HL-60 (cell line): Measurements from ENCODE around the gene SLC35C1.

Experiments
- DNase-seq, 2 experiments: peaks; one replicate each; pipeline ENCODE4 v3.0.0-alpha.2; 2010 to 2020; ENCODE audit warnings: low read depth in 1 of 2, low spot score in 1 of 2
- H3K27ac ChIP-seq: fragments of 250-450 bp; sonication (Bioruptor Pico); replicated peaks from 2 replicates; pipeline ENCODE4 v1.5.1; 2020; ENCODE audit warnings: mild to moderate bottlenecking, moderate library complexity
- H3K27me3 ChIP-seq: fragments of 250-450 bp; sonication (Bioruptor Pico); 2 replicates; pipeline ENCODE4 v1.5.1; 2021; ENCODE audit warnings: mild to moderate bottlenecking, moderate library complexity; ENCODE audit not compliant: insufficient read depth, poor library complexity, severe bottlenecking
- H3K4me3 ChIP-seq: replicated peaks from 2 replicates; pipeline ENCODE4 v1.5.1; 2011; ENCODE audit warnings: mild to moderate bottlenecking, control low read depth, low read length; ENCODE audit not compliant: insufficient read depth
- GABPA ChIP-seq: IDR thresholded peaks from 2 replicates; pipeline ENCODE4 v1.6.1; 2012; ENCODE audit warnings: low read depth
- POLR2AphosphoS5 ChIP-seq: IDR thresholded peaks from 2 replicates; pipeline ENCODE4 v1.6.1; 2012; ENCODE audit warnings: low read depth
- SPI1 ChIP-seq: IDR thresholded peaks from 2 replicates; pipeline ENCODE4 v1.6.1; 2012; ENCODE audit warnings: low read depth, mild to moderate bottlenecking, borderline replicate concordance
- TF ChIP-seq, protein P1 (sequence below): IDR thresholded peaks from 2 replicates; pipeline ENCODE4 v1.6.1; 2012; ENCODE audit warnings: low read depth; ENCODE audit not compliant: insufficient replicate concordance
- TF ChIP-seq, protein P2 (sequence below): IDR thresholded peaks from one replicate; pipeline ENCODE4 v1.5.1; 2011; ENCODE audit warnings: low read length, control low read depth, inconsistent platforms; ENCODE audit not compliant: insufficient read depth

SLC35C1 gene

DNA sequence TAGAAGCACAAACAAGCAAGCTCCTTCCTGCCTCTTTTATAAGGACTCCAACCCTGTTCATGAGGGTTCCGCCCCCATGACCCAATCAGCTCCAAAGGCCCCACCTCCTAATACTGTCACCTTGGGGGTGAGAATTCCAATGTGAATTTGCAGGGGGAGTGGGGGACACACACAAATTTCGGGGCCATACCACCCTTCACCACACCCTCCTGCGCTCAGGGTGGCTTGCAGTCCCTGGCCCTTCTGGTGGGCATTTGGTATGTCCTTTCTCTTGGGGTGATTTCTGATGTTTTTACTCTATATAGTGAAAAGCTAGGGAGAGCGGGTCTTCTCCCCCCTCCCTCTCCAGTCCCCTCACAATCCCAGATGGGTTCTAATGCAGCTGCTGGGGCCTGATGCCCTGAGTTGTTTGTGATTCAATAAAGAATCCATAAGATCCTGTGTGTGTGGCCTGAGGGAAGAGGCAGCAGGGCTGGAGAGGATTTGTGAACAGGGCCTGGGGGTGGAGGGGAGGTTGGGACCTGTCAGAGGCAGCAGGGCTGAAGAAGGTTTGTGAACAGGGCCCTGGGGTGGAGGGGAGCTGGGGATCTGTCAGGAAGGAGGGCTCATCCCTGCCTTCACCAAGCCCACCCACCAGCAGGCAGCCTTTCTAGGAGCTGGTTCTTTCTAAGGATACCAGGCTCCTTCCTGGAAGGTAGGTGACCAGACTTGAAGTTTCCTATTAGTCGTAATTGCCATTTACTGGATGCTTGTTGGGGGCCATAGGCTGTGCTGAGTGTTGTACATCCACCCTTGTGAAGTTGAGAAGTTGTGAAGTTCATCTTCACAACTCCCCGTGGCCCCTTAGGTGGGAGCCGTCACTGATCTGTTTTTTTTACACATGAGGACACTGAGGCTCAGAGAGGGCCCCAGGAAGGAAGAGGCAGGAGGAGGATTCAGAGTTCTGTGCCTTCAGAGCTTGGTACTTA lies 7.9 kb downstream of the SLC35C1 start:
- DNase-seq, result no peak
- H3K27me3 ChIP-seq, result no peaks in the 10 kb centered on the region
- TF ChIP-seq, protein P1, sequence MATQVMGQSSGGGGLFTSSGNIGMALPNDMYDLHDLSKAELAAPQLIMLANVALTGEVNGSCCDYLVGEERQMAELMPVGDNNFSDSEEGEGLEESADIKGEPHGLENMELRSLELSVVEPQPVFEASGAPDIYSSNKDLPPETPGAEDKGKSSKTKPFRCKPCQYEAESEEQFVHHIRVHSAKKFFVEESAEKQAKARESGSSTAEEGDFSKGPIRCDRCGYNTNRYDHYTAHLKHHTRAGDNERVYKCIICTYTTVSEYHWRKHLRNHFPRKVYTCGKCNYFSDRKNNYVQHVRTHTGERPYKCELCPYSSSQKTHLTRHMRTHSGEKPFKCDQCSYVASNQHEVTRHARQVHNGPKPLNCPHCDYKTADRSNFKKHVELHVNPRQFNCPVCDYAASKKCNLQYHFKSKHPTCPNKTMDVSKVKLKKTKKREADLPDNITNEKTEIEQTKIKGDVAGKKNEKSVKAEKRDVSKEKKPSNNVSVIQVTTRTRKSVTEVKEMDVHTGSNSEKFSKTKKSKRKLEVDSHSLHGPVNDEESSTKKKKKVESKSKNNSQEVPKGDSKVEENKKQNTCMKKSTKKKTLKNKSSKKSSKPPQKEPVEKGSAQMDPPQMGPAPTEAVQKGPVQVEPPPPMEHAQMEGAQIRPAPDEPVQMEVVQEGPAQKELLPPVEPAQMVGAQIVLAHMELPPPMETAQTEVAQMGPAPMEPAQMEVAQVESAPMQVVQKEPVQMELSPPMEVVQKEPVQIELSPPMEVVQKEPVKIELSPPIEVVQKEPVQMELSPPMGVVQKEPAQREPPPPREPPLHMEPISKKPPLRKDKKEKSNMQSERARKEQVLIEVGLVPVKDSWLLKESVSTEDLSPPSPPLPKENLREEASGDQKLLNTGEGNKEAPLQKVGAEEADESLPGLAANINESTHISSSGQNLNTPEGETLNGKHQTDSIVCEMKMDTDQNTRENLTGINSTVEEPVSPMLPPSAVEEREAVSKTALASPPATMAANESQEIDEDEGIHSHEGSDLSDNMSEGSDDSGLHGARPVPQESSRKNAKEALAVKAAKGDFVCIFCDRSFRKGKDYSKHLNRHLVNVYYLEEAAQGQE, result no peak
- TF ChIP-seq POLR2AphosphoS5, result 0 out of 2 replicates have a peak, but pooled peaks have one; percentile 22
- TF ChIP-seq GABPA, result no peak
- H3K27ac ChIP-seq, result no peak overlapping the region
- no peak overlapping the region for H3K4me3 ChIP-seq

DNA sequence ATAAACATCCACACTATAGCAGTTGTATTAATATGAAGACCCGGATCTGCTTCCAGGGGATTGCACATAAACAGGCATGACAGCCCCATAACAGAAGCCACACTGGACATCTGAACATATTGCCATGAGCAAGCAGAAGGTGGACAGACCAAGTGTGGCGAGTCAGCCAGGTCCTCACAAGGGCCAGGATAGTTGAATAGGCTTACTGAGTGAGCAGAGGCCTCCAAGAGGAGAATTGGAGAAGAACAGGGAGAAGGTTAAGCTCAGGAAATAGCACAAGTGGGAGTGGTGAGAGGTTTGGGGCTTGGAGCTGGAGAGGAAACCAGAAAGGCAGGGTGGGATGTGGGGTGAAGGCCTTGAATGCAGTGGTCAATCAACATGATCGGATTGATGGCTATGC lies 10.8 kb downstream of the SLC35C1 start:
- Histone ChIP-seq H3K27ac (no peak overlapping the region), H3K27me3 (no peaks in the 10 kb centered on the region), H3K4me3 (no peak overlapping the region)
- TF ChIP-seq GABPA, result no peak
- no peak for TF ChIP-seq POLR2AphosphoS5
- TF ChIP-seq SPI1, result no peak
- TF ChIP-seq, protein P1, result no peak
- TF ChIP-seq, protein P2, sequence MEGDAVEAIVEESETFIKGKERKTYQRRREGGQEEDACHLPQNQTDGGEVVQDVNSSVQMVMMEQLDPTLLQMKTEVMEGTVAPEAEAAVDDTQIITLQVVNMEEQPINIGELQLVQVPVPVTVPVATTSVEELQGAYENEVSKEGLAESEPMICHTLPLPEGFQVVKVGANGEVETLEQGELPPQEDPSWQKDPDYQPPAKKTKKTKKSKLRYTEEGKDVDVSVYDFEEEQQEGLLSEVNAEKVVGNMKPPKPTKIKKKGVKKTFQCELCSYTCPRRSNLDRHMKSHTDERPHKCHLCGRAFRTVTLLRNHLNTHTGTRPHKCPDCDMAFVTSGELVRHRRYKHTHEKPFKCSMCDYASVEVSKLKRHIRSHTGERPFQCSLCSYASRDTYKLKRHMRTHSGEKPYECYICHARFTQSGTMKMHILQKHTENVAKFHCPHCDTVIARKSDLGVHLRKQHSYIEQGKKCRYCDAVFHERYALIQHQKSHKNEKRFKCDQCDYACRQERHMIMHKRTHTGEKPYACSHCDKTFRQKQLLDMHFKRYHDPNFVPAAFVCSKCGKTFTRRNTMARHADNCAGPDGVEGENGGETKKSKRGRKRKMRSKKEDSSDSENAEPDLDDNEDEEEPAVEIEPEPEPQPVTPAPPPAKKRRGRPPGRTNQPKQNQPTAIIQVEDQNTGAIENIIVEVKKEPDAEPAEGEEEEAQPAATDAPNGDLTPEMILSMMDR, result no peak
- no peak for DNase-seq

DNA sequence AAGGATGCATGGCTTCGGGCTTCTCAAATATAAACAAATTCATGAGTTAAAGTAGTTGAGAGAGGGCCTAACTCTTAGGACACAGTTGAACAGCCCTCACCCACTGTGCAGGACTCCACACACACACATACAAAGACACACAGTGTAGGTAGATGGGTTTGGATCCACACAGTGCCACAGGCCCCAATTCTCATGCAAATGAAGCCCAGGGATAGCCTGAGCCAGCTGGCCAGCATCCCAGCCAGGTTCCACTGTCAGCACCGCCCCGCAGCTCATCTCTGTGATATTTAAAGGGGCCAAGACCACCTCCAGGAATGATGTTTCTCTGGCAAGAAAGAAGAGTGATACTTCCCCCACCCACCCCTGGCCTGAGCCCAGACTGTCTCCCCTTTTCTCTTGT lies 11.7 kb downstream of the SLC35C1 start:
- TF ChIP-seq, protein P2, result no peak
- TF ChIP-seq SPI1, result no peak
- TF ChIP-seq, protein P1, result no peak
- TF ChIP-seq GABPA, result no peak
- no peak for TF ChIP-seq POLR2AphosphoS5
- no peak for DNase-seq
- H3K27ac ChIP-seq, result no peak overlapping the region

More for the DNA sequence above, 11.7 kb downstream of the SLC35C1 start:
- no peaks in the 10 kb centered on the region for H3K27me3 ChIP-seq
- no peak overlapping the region for H3K4me3 ChIP-seq
